GM21447 (cell line): ENCODE results near the gene TENM4.
"Not testable (repeated sequence)": the region's sequence is repeated elsewhere in the genome, so short reads cannot be mapped to it uniquely, and the experiment has no call there.

Experiments used
- ATAC-seq: cut with Tn5 transposase; IDR thresholded peaks from one replicate; pipeline ENCODE4 v1.9.1; 2021; ENCODE audit not compliant: unreplicated experiment

Gene TENM4

DNA sequence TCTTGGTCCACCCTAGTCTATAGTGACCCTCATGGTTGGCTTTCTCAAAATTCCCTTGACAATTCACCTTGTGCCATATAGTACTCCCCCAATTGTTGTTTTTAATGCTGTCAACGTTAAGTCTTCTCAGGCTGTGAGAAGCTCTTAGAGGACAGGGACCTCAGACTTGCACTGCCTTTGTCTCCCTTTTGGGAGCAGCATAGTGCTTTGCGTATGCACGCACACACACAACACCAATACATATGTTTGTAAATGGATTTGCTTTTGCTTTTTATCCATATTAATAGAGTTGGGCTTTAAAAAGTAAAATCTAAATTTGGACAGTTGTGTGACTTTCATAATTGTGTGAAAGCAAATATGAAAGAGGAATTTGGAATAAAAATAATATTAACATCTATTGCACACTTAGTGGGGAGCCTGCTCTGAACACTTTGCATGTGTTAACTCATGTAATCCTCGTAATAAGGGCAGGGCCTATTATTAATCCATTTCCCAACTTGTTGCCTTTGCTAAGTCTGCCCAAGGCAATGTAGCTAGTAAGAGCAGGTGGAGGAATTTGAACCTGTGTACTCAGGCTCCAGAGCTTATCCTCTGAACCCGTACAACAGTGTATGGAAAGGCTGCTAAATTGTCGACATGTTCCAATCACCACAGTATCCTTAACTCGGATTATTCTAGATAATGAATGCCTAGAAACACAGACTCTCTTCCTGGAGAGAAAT, 608.4 kb downstream of the TENM4 start:
- no peak for ATAC-seq

DNA sequence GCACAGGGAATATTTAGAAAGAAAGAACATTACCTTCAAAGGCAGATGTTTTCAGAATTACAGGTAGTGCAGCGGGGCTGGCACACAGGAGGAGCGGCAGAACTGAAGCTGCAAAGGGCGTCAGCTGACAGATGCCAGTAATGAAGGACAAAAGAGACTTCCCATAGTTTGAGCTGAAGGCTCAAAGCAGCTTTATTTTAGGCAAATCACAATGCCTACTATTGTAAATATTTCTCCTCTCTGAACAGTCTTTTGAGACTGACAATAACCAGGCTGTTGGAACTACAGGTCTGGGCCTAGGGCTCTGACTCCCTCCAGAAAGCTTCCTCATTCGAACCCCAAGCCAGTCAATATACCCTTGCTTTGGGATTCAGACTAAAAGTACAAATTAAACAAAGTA, 609.3 kb downstream of the TENM4 start:
- ATAC-seq, result no peak

DNA sequence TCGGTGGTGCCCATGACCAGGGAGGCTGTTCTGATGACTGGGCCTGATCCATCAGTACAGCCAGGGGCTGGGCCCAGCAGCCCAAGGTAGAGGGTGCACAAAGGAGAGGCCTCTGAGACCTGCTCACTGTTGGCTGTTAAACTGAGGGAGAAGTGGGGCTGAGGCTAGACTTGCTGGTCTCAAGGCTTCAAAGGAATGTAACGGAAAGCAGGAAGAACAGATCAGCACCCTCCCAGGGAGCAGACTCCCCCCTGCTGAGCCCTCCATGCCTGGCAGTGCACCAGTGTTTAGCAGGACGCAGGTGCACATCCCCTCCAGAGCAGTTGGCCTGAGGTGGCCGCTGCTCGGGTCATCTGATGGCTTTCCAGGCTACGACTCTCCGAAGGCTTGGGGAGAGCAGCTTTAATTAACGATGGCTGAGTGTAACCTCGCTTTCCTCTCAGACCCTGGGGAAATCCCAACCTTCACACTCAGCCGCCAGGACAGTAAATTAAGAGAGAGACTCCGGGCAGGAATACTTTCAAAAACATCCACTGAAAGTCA, 610.5 kb downstream of the TENM4 start:
- ATAC-seq, result no peak

DNA sequence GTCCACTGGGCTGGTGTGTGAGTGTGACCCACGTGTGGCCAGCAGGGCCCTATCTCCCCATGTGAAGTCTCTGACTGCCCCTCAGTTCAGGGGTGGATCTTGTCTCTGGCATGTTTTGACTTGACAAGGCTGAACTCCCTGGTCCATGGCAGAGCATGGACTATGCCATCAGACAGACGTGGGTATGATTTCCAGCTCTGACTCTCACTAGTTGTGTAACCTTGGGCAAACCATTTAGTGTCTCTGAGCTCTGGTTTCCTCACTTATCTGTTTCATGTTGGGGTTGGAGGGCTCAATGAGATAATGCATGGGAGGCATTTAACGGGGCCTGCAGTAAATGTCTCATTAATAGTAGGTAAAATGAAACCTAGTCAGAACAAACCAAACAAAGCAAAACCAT, 611.7 kb downstream of the TENM4 start:
- no peak for ATAC-seq

DNA sequence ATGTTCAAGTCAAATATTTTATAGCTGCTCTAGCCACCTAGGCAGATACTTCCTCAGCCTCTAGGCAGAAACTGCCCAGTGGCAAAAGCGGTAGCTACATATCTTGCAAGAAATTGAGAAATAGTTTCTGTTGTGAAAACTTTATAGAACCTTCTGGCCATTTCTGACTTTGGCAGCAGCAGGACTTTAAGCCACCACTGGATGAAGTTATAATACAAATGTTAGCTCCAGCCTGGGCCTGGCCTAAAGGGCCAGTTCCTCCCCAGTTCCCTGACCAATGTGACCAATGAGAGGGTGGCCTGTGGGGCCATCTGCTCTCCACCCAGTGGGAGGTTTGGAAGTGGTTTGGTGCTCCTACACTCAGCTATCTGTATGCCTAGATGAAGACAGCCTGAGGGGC, 612.2 kb downstream of the TENM4 start:
- no peak for ATAC-seq

DNA sequence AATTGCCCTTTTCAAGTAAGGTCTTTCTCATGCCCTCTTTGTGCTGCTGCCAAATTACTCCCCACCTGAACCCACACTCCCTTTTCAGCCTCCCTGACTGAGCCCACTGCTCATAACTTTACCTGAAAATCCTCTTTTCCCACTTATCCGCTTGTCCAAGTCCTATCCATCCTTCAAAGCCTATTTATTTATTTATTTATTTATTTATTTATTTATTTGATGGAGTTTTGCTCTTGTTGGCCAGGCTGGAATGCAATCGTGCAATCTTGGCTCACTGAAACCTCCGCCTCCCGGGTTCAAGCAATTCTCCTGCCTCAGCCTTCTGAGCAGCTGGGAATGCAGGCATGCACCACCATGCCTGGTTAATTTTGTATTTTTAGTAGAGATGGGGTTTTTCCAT, 613.5 kb downstream of the TENM4 start:
- not testable (repeated sequence) for ATAC-seq

DNA sequence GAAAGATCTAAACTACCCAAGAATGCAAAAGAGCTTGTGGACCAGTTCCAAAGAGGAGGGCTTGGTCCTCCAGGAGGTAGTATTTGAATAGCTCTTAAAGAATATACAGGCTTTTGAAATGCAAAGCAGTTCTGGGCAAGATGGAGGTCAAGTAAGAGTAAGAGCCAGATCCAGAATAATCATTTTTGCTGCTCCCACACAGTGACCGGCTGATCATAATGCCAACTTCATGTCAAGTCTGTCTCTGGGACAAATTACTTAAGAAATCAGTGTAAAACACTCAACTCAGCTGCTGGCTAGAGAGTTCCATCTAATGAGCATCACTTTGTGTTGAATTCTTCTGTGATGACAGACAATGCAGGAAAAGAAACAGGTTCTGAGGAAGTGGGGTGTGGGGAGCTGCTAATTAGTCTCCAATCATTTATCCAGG, 615.2 kb downstream of the TENM4 start:
- no peak for ATAC-seq

DNA sequence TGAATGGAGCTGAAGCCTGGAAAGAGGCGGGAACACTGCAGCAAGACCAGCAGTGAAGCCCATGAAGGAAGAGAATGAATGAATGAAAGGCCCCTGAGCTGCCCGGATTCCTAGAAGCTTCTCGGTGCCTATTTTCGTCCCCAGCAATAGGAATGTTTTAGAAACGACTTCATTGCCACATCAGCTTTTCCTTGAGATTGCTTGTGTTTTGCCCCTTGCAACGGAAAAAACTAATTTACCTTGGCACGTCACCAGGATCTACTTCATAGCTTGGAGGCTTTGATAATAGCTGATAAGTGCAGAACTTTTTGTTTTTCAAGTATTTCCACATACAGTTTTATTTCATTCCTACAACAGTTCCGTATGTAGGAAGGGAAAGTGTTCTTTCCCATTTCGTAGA, 617.2 kb downstream of the TENM4 start:
- ATAC-seq, result no peak

DNA sequence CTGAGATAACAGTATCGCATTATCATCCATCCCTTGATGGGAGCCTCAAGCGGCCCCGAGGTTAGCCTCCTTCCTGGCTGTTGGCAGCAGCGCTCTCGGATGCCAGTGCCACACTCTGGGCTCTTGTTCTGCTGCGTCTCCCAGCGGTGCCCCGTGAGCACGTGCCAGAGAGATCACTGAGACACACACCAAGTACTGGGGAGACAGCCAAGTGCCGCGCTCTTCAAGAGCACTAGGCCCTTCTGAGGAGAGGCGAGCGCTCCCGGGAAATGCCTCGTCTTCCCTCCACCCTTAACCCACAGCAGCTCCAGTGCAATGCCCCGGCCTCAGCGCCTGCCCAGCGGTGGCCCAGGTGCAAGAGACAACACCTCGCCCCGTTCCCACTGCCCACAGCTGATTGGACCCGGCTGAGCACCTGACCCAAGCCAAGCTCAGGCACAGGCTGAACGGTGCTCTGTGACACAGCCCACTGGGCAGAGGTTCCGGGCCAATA, 617.9 kb downstream of the TENM4 start:
- ATAC-seq, result no peak

DNA sequence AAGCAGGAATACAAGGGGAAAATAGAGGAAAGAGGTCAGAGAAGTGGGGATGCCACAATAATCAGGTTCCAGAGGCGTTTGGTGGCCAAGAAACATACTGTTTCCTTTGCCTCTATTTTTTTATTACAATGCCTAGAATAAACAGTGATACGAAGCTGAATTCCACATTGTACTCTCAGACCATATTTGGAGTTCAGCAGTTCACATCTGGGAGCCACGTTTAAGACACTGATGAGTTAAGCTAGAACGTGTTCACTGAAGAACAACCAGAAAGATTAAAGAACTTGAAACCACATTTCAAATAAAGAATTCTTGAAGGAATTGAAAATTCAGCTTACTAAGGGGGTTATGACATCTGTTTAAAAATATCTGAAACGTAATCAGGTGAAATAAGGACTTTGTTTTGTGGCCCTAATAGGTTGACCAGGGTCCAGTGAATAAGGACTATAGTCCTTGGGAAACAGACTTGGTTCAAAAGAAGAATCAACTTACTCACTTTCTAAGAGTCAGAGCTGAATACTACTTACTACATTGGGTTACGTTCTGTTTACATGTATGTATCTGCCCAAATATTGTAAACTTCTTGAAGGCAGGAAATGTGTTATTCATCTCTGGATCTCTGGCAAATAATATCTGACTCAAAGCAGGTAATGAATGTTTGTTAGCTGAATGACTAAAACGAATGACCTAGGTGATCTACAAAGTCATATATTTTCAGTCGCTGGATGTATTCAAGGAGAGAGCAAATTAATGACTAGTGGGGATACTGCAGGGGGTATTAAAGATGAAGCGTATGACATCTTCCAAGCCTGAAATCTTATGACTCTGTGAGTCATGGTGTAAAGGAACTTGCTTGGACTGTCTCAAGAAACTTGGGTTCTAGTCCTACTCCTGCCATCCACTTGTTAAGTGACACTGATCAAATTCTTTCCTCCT, 619.2 kb downstream of the TENM4 start:
- no peak for ATAC-seq

DNA sequence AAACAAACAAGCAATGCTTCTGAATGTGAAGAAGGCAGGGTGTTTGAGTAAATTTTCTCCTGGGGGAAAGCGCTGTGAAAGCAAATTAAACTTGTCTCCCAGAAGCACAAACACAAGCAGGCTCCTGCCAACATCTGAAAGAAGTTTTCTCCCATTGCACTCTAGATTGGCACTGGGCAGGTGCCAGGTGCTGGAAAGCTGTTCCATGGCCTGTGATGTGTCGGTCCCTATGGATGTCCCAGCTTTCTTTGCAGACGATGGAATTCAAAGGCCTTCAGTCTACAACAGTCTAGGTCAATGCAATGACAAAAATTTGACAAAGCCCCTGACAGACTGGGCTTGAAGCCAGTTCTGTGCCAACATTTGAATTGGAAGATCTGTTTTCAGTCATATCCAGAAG, 620.1 kb downstream of the TENM4 start:
- no peak for ATAC-seq

DNA sequence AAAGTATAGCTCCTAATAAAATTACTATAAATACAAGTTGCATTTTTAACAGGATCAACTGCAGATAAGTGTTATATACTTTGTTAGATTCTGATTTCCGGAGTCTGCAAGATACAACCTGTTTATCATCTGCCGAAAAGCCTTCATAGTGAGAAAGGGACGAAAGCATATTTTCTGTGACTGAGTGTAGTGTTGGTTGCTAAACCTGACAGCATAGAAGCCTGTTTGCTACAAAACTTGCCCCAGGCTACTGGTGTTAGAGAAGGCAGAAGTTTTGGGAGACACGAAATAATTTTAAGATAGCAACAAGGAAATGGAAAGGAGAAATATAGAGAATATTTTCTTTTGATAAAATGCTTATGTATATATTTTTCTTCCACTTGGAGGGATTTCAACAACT, 622.6 kb downstream of the TENM4 start:
- ATAC-seq, result no peak

DNA sequence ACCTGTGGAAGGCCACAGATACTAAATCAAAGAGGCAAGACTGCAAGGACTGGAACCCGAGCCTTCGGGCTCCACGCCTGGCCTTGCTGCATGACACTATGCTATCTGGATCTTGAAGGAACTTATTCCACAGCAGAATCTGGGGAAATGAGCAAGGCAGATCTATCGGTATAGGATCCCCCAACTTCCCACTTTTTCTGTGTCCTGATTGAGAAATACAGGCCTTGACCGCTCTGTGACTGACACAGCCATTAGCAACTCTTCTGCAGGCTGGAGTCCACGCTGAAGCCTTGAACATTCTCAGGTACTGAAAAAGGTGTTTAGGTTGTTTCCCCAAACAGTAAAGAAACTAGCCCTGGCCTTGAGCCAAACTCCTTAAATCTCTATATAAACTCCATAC, 625.0 kb downstream of the TENM4 start:
- no peak for ATAC-seq

DNA sequence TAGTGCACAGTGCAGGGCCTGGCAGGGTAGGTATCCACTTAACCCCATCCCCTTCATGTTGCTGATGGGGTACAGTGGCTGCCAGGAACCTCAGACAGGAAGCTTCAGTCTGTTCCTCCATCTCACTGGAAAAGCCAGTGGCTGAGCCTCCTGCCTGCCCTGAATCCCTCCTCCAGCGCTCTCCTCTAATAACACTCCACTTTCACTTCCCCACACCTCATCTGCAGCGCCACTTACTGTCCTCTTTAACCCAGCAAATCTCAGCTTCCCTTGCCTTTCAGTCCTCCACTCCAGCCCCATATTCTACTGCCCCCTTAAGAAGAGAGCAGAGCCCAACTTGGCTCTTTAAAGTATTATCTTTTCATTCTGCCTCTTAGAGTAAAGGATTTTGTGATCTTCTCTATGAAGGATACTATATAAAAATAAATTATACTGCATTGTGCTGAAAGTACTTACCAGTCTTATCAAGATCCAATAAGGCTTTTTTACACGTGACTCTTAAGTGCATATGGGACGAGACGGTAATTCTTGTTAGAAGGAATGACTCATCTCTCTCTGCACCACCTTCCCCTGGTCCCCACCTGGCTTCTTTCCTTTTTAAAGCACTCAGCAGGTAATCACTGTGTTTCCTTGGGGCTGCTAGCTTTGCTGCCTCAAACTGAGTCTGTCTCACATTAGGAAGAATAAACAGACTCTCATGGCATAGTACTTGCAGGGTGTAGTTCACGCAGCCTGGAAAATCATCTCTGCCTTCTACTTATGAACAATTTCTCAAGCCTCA, 628.1 kb downstream of the TENM4 start:
- ATAC-seq, result no peak

DNA sequence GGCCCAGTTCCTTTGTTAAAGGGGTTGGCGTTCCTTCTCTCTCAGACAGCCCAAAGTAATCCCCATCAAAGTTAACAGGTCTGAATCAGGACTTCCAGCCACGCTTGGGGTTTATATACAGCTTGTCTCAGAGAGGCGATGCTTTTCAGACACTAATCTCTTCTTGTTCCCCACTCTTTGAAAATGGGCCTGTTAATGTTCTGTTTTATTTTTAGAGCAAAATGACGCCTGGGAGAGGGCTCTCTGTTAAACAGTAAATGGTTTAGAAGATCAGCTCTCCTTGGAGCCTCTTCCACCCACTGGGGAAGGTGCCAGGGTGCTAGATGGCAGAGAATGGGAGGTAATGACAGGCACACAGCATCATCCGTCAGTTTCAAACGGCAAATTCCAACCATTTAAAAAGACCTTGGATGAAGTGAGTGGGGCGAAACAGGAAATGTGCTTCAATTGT, 630.2 kb downstream of the TENM4 start:
- ATAC-seq, result no peak

DNA sequence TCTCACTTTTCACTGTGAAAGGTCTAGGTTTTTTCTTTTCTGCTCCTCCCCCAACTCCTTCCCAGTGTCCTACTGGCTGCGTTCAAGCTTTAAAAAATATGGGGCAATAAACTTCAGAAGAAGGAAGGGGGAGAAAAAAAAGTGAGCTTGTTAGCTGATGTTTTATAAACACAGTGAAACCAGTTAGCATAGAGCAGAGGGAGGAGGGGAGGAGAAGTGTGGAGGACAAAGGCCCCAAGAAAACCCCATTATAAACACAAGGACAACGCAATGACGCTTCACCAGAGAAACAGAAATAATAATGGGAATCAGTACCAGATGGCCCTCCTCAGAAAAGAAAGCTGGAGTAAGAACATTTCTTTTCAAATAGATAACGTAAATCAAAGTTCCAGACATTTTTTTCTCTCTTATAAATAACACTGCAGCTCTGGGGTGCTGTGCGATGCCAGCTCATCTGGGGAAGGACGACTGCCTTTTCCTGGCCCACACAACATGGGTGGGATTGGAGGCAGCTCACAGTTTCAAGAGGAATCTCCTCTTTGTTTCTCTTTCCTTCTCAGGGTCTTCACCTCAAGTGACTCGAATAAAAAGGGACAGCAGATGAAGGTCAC, 630.8 kb downstream of the TENM4 start:
- ATAC-seq, result no peak

DNA sequence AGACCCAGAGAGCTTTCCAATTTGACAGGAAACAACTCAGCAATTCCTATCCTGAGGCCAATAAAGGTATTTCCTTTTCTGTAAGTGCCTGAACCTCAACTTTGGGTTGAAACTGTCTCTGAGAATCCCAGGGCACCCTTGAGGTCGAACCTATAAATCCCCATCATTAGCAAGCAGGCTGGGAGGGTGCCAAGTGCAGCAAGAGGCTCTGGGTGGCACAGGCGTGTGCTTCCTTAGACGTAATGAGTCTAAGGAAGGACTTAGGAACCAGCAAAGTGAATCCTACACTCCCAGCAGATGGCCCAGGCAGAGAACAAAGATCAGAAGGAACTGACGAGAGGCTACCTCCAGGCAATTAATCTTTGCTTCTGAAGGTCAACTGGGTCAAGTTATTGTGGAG, 631.9 kb downstream of the TENM4 start:
- no peak for ATAC-seq

DNA sequence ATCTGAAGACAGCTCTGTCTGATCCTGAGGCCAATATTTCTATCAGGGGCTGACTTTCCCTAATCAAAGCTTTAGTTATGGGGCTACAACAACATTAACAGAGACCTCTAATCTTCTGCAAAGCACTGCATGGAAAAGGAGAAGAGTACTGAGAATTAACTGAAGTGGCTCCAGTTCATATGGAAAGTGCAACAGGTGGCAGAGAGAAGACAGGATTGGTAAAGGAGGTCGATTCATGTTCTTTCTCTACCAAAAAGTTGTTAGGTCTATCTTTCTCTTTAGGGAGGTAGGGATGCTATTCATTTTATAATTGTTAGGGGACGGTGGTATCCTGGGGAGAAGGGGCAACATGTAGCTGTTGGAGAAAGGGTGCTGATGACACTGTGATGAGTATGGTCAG, 633.5 kb downstream of the TENM4 start:
- ATAC-seq, result no peak

DNA sequence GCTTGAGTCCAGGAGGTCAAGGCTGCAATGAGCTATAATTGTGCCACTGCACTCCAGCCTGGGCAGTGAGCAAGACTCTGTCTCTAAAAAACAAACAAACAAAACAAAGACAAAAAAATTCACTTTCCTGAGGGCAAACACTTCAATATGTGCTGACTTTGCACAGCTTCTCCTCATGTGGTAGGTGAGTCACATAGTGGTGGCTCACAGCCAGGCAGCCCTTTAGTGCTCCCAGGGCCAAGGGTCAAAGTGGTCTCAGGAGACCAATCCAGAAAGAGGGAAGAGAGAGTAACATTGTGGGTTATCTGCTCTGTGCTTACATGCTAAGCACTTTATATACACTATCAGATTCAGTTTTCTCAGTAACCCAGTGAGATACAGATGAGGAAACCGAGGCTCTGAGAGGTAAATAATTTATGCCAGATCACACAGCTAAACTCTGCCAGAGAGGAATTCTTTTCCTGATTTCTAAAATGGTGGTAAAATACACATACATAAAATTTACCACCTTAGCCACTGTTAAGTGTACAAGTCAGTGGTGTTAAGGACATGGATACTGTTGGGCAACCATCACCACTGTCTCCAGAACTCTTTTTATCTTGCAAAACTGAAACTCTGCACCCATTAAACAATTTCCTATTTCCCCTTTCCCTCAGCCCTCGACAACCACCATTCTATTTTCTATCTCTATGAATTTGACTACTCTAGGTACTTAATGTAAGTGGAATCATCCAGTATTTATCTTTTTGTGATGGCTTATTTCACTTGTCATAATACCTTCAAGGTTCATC, 634.4 kb downstream of the TENM4 start:
- ATAC-seq, result no peak

DNA sequence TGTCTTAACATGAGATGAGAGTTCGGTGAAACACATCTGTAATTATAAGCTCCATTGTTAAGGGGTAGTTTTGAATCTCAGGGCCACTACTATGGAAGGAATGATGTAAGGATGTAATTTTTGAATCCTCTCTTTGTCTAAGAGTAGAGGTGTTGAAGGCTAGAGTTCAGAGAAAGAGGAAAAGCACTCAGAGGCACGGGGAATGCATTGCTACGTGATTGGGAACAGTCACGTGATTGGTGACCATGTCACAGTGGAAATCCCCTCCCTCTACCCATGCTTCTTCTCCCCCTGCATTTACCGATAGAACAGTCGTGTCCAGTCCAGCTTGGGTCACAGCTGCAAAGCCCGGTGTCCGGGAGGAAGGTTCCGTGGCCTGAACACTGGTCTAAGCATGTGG, 635.8 kb downstream of the TENM4 start:
- ATAC-seq, result no peak
